GM06990 (cell line): ENCODE measurements around the gene EXD3.

Experiments
- DNase-seq: peaks from one replicate; pipeline ENCODE4 v3.0.0-alpha.2; 2011; ENCODE audit not compliant: insufficient read length; ENCODE audit errors: extremely low read depth
- H3K27me3 ChIP-seq: replicated peaks from 2 replicates; pipeline ENCODE4 v1.6.0; 2011; ENCODE audit warnings: low read length; ENCODE audit not compliant: control insufficient read depth, insufficient read depth
- H3K36me3 ChIP-seq: 2 replicates; pipeline ENCODE4 v1.5.1; 2011; ENCODE audit warnings: low read length; ENCODE audit not compliant: control insufficient read depth, insufficient read depth
- H3K4me3 ChIP-seq: replicated peaks from 2 replicates; pipeline ENCODE4 v1.5.1; 2011; ENCODE audit warnings: low read depth, mild to moderate bottlenecking, control low read depth, low read length
- CTCF ChIP-seq: IDR thresholded peaks from 2 replicates; pipeline ENCODE4 v1.5.1; 2011; ENCODE audit warnings: low read length, control low read depth, mild to moderate bottlenecking, inconsistent platforms; ENCODE audit not compliant: insufficient read depth, poor library complexity, severe bottlenecking

The EXD3 gene

GRCh38 chr9:137269231-137269772 is 153.7 kb downstream of the EXD3 start:
- TF ChIP-seq CTCF: no peak
- peak overlapping the region; percentile 48 for H3K4me3 ChIP-seq
- peak; percentile 37 for DNase-seq
- H3K27me3 ChIP-seq: no peaks in the 10 kb centered on the region
- H3K36me3 ChIP-seq: peaks cover 34% of the 10 kb centered on the region

- no peak for TF ChIP-seq CTCF
- Histone ChIP-seq H3K36me3 (peaks cover 34% of the 10 kb centered on the region), H3K4me3 (peak overlapping the region; percentile 48), H3K27me3 (no peaks in the 10 kb centered on the region)
- DNase-seq: no peak
These were observed 154.3 kb downstream of the EXD3 start for GRCh38 chr9:137268538-137269201.

GRCh38 chr9:137267933-137268355 is 155.0 kb downstream of the EXD3 start:
- peaks cover 32% of the 10 kb centered on the region for H3K36me3 ChIP-seq
- DNase-seq: peak; percentile 56
- no peaks in the 10 kb centered on the region for H3K27me3 ChIP-seq
- no peak for TF ChIP-seq CTCF
- H3K4me3 ChIP-seq: peak overlapping the region; percentile 38

- Histone ChIP-seq H3K36me3 (peaks cover 25% of the 10 kb centered on the region), H3K27me3 (no peaks in the 10 kb centered on the region), H3K4me3 (no peak overlapping the region)
- TF ChIP-seq CTCF: no peak
- DNase-seq: no peak
These were observed 156.1 kb downstream of the EXD3 start for GRCh38 chr9:137266585-137267453.

- no peak for DNase-seq
- TF ChIP-seq CTCF: no peak
- no peaks in the 10 kb centered on the region for H3K27me3 ChIP-seq
- H3K4me3 ChIP-seq: no peak overlapping the region
- peaks cover 24% of the 10 kb centered on the region for H3K36me3 ChIP-seq
These were observed 156.8 kb downstream of the EXD3 start for GRCh38 chr9:137266162-137266527.
